Lower lobe of right lung (tissue), 2 donors: ENCODE data around the gene NBDY. TPM values are rescaled to one million over a fixed set of nuclear protein-coding genes. Genes with fewer than 3 reads are reported as not detected.

Experiments
- ATAC-seq, 2 donors: fragments of 200-7000 bp; cut with Tn5 transposase; one replicate each; pipeline ENCODE4 v1.9.1; 2020 to 2022; ENCODE audit warnings: mild to moderate bottlenecking in 2 of 2, moderate library complexity in 2 of 2
- DNase-seq: peaks from one replicate; pipeline ENCODE4 v3.0.0-alpha.2; 2020
- H3K27ac ChIP-seq: fragments of 200-600 bp; one replicate; pipeline ENCODE4 v1.8.0; 2022
- H3K27me3 ChIP-seq: fragments of 200-600 bp; one replicate; pipeline ENCODE4 v1.8.0; 2022; ENCODE audit warnings: low read depth
- H3K36me3 ChIP-seq: fragments of 200-600 bp; one replicate; pipeline ENCODE4 v1.8.0; 2022; ENCODE audit warnings: mild to moderate bottlenecking
- H3K4me1 ChIP-seq: fragments of 200-600 bp; one replicate; pipeline ENCODE4 v1.8.0; 2022
- H3K4me3 ChIP-seq: fragments of 200-600 bp; one replicate; pipeline ENCODE4 v1.8.0; 2022; ENCODE audit warnings: mild to moderate bottlenecking
- H3K9me3 ChIP-seq: fragments of 200-600 bp; one replicate; pipeline ENCODE4 v1.8.0; 2022
- CTCF ChIP-seq: fragments of 200-600 bp; IDR thresholded peaks from one replicate; pipeline ENCODE4 v1.8.0; 2022; ENCODE audit warnings: antibody characterized with exemption, mild to moderate bottlenecking
- intact Hi-C: fragments of 100-400 bp; cut with DNase I; formaldehyde crosslinking; loops from one replicate; pipeline ENCODE4 v1.11.0; 2022
- total RNA-seq: library from RNA; stranded (reverse); fragmentation: NEBNext Ultra II Directional; extraction: Animal tissue kit (Norgen Biotek cat#: 25700); gene quantifications from one replicate; pipeline ENCODE4 v1.2.1, GENCODE V29; 2021
- donor health status: DM: no; HTN: yes; CAD: no; lungs with severe emphysema.

Gene NBDY
- total RNA-seq, 1 donor from 2014 or later: 37.5 TPM

GRCh38 chrX:56785442-56785841, 56.4 kb downstream of the NBDY start:
- Histone ChIP-seq H3K27me3 (no peaks in the 10 kb centered on the region), H3K4me1 (no peaks in the 10 kb centered on the region), H3K27ac (no peak overlapping the region), H3K9me3 (no peaks in the 10 kb centered on the region), H3K4me3 (no peak overlapping the region), H3K36me3 (no peaks in the 10 kb centered on the region)
- intact Hi-C loops: no loop called here
- TF ChIP-seq CTCF: no peak
- no peak for DNase-seq
- ATAC-seq: no peak

- intact Hi-C loops: no loop called here
- no peak for DNase-seq
- no peaks in the 10 kb centered on the region for H3K36me3 ChIP-seq
Observed at GRCh38 chrX:56786889-56787733, 58.1 kb downstream of the NBDY start.

GRCh38 chrX:56787734-56788152, 58.7 kb downstream of the NBDY start:
- TF ChIP-seq CTCF: no peak
- DNase-seq (no peak), ATAC-seq (no peak)
- no peaks in the 10 kb centered on the region for H3K27me3 ChIP-seq
- intact Hi-C loops: no loop called here
- H3K4me3 ChIP-seq: no peak overlapping the region
- H3K27ac ChIP-seq: no peak overlapping the region
- H3K4me1 ChIP-seq: no peaks in the 10 kb centered on the region
- H3K36me3 ChIP-seq: no peaks in the 10 kb centered on the region
- H3K9me3 ChIP-seq: no peaks in the 10 kb centered on the region

More at GRCh38 chrX:56786889-56787733, 58.1 kb downstream of the NBDY start:
- Histone ChIP-seq H3K27ac (no peak overlapping the region), H3K4me3 (no peak overlapping the region), H3K4me1 (no peaks in the 10 kb centered on the region), H3K9me3 (no peaks in the 10 kb centered on the region), H3K27me3 (no peaks in the 10 kb centered on the region)
- no peak for ATAC-seq
- TF ChIP-seq CTCF: no peak

- Histone ChIP-seq H3K4me1 (no peaks in the 10 kb centered on the region), H3K27me3 (no peaks in the 10 kb centered on the region), H3K4me3 (no peak overlapping the region), H3K36me3 (no peaks in the 10 kb centered on the region), H3K27ac (no peak overlapping the region), H3K9me3 (no peaks in the 10 kb centered on the region)
- DNase-seq: no peak
- ATAC-seq: no peak
- intact Hi-C loops: no loop called here
- no peak for TF ChIP-seq CTCF
Observed at GRCh38 chrX:56788229-56788628, 59.2 kb downstream of the NBDY start.

- Histone ChIP-seq H3K36me3 (no peaks in the 10 kb centered on the region), H3K4me1 (no peaks in the 10 kb centered on the region), H3K4me3 (no peak overlapping the region), H3K27ac (no peak overlapping the region), H3K27me3 (no peaks in the 10 kb centered on the region), H3K9me3 (no peaks in the 10 kb centered on the region)
- intact Hi-C loops: no loop called here
- ATAC-seq: no peak
- TF ChIP-seq CTCF: no peak
- DNase-seq: no peak
Observed at GRCh38 chrX:56788717-56789122, 59.7 kb downstream of the NBDY start.
